Left ventricle myocardium inferior (tissue), 1 donor: ENCODE data around the gene SPHK1. TPM values are rescaled to one million over a fixed set of nuclear protein-coding genes. Genes with fewer than 3 reads are reported as not detected.

Experiments used
- DNase-seq: peaks from one replicate; pipeline ENCODE4 v3.0.0-alpha.2; 2020
- H3K27ac ChIP-seq: fragments of 200-600 bp; replicated peaks from 2 replicates; pipeline ENCODE4 v1.8.0; 2021
- H3K27me3 ChIP-seq: fragments of 200-600 bp; 2 replicates; pipeline ENCODE4 v1.8.0; 2021; ENCODE audit warnings: low read depth
- H3K36me3 ChIP-seq: fragments of 200-600 bp; 2 replicates; pipeline ENCODE4 v1.8.0; 2021
- H3K4me1 ChIP-seq: fragments of 200-600 bp; 2 replicates; pipeline ENCODE4 v1.8.0; 2021
- H3K4me3 ChIP-seq: fragments of 200-600 bp; 2 replicates; pipeline ENCODE4 v1.8.0; 2021; ENCODE audit warnings: mild to moderate bottlenecking, moderate library complexity
- H3K9me3 ChIP-seq: fragments of 200-600 bp; replicated peaks from 2 replicates; pipeline ENCODE4 v1.8.0; 2021
- intact Hi-C: fragments of 100-400 bp; cut with micrococcal nuclease; formaldehyde crosslinking; loops from one replicate; pipeline ENCODE4 v1.11.0; 2022
- total RNA-seq: library from RNA; stranded (reverse); fragmentation: NEBNext Ultra II Directional; extraction: Animal tissue kit (Norgen Biotek cat#: 25700); gene quantifications from one replicate; pipeline ENCODE4 v1.2.1, GENCODE V29; 2021
- TF ChIP-seq, protein P1 (sequence below): fragments of 200-600 bp; IDR thresholded peaks from 2 replicates; pipeline ENCODE4 v1.8.0; 2021; ENCODE audit warnings: antibody characterized with exemption, mild to moderate bottlenecking, borderline replicate concordance
- donor health status: DM: no; HTN: yes; CAD: no; lungs with severe emphysema.

SPHK1 gene
- total RNA-seq, 1 donor from 2014 or later: 2.3 TPM

DNA sequence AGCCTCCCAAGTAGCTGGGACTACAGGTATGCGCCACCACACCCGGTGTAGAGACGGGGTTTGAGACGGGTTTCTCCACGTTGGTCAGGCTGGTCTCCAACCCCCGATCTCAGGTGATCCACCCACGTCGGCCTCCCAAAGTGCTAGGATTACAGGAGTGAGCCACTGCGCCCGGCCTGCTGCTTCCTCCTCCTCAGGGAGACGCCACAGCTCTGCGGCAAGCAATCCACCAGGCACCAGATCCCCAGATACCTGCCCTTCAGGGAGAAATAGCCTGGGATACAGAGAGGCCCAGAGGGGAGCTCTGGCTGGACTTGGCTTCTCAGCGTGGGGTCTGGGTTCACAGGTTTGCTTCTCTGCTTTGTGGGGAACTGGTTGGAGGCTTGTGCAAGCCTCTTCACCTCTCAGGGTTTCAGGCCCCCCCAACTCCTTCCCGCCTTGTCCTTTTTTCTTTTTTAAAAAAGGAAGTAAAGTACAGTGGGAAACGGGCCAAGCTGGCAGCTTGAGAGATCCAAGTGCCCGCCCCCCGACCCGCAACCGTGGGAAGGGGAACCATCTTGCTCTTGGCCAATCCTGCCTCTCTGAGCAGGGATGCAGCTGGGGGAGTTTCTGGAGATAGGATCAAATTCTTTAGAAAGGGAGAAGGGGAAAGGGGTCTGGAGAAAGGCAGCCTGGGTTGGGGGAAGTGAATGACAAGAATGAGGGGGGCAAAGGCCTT lies 2.6 kb upstream of the SPHK1 start:
- TF ChIP-seq, protein P1, sequence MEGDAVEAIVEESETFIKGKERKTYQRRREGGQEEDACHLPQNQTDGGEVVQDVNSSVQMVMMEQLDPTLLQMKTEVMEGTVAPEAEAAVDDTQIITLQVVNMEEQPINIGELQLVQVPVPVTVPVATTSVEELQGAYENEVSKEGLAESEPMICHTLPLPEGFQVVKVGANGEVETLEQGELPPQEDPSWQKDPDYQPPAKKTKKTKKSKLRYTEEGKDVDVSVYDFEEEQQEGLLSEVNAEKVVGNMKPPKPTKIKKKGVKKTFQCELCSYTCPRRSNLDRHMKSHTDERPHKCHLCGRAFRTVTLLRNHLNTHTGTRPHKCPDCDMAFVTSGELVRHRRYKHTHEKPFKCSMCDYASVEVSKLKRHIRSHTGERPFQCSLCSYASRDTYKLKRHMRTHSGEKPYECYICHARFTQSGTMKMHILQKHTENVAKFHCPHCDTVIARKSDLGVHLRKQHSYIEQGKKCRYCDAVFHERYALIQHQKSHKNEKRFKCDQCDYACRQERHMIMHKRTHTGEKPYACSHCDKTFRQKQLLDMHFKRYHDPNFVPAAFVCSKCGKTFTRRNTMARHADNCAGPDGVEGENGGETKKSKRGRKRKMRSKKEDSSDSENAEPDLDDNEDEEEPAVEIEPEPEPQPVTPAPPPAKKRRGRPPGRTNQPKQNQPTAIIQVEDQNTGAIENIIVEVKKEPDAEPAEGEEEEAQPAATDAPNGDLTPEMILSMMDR: no peak
- no peaks in the 10 kb centered on the region for H3K27me3 ChIP-seq
- peak overlapping the region; percentile 75 for H3K4me3 ChIP-seq
- peaks cover 48% of the 10 kb centered on the region for H3K4me1 ChIP-seq
- no peaks in the 10 kb centered on the region for H3K36me3 ChIP-seq
- DNase-seq: no peak
- intact Hi-C loops: no loop called here
- no peaks in the 10 kb centered on the region for H3K9me3 ChIP-seq
- H3K27ac ChIP-seq: no peak overlapping the region

DNA sequence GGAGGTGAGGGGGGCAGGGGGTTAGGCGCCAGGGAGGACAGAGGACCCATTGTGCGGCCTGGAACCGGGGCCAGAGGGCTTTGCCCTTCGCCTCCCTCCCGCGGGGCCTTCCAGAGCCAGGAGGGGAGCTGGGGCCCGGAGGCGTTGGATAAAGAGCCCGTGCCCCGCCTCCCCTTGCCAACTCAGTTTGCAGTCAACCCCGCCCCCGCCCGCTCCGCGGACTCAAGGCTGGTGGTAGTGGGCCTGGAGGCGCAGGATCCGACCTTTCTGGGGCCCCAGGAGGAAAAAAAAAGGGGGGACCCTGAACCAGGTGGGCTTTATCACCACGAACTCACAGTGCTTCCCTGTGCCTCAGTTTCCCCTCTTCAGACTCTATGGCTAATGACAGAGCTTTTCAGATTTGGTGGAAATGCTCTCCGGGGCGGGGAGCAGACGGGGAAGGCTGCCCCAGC lies 2.0 kb upstream of the SPHK1 start:
- Histone ChIP-seq H3K9me3 (no peaks in the 10 kb centered on the region), H3K4me3 (peak overlapping the region; percentile 75), H3K4me1 (peaks cover 43% of the 10 kb centered on the region), H3K27me3 (no peaks in the 10 kb centered on the region), H3K27ac (peak overlapping the region; percentile 89), H3K36me3 (no peaks in the 10 kb centered on the region)
- TF ChIP-seq, protein P1: no peak
- intact Hi-C loops: no loop called here
- DNase-seq: no peak

DNA sequence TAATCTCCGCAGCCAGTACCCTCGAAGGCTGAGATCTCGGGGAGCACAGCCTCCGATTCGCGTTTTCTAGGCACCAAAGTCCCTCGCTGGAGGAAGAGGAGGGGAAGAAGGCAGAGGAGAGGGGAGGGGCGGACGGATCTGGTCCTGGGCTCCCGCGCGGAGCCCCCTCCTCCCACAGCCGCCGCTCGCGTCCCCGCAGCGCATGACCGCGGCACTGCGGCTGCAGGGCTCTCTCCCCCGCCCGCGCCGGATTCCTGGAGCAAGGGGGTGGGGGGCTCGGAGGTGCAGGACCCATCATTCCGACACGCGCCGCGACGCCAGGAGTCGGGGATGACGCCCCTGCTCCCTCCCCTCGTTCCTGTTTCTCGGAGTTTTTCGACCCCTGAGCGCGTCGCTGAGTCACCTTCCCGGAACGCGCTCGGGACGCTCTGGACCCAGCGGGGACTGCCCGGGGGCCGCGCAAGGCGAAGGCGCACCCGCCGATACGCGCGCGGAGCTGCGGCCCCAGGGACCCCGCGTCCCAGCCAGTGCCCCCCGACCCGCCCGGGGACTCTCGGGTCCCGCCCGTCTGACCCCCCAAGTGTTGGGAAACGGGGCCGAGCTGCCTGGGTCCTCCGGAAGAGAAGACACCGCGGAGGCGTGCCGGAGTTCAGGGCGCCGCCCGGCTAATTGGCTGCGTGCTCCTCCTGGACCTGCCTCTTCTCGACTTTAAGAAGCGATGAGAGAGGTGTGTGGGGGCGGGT lies 1.4 kb upstream of the SPHK1 start:
- DNase-seq: peak; percentile 58
- TF ChIP-seq, protein P1: no peak
- Histone ChIP-seq H3K9me3 (no peaks in the 10 kb centered on the region), H3K27ac (peak overlapping the region; percentile 89), H3K4me1 (peaks cover 43% of the 10 kb centered on the region), H3K27me3 (no peaks in the 10 kb centered on the region), H3K36me3 (no peaks in the 10 kb centered on the region), H3K4me3 (peak overlapping the region; percentile 75)
- intact Hi-C loops: no loop called here

DNA sequence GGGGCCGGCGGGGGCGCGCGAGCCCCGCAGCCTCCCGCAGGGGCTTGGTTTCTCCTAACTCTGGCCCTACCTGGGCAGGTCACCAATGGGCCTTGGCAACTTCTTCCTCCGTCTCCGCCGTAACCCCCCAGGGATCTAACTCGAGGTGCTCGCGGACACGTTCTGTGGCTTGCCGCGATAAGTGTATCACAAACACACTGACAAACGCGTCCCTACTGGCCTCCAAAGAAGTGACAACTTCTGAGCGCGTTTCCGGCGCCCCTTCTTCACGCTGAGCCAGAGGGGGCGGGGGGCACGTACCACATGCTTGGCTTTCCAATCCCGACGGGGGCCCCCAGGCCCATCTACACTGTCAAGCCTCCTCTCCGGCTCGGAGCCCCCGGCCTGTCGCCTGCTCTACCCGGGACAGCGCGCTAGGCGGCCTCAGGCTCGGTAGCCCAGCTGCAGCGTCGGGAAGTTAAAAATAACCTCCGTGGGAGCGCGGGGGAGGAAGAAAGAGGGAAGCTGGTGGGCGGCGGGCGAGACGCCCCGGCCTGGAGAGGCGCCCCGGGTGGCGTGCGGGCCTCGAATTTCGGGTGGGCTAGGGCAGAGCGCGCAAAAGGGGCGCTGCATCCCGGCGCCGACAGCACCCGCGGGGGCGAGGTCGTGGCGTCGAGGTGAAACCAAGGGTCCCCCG lies 725 bp upstream of the SPHK1 start:
- H3K27me3 ChIP-seq: no peaks in the 10 kb centered on the region
- DNase-seq: peak; percentile 56
- peak overlapping the region; percentile 89 for H3K27ac ChIP-seq
- H3K4me3 ChIP-seq: peak overlapping the region; percentile 75
- peaks cover 43% of the 10 kb centered on the region for H3K4me1 ChIP-seq
- TF ChIP-seq, protein P1: peak; percentile 57
- intact Hi-C loops: no loop called here
- no peaks in the 10 kb centered on the region for H3K36me3 ChIP-seq
- H3K9me3 ChIP-seq: no peaks in the 10 kb centered on the region

DNA sequence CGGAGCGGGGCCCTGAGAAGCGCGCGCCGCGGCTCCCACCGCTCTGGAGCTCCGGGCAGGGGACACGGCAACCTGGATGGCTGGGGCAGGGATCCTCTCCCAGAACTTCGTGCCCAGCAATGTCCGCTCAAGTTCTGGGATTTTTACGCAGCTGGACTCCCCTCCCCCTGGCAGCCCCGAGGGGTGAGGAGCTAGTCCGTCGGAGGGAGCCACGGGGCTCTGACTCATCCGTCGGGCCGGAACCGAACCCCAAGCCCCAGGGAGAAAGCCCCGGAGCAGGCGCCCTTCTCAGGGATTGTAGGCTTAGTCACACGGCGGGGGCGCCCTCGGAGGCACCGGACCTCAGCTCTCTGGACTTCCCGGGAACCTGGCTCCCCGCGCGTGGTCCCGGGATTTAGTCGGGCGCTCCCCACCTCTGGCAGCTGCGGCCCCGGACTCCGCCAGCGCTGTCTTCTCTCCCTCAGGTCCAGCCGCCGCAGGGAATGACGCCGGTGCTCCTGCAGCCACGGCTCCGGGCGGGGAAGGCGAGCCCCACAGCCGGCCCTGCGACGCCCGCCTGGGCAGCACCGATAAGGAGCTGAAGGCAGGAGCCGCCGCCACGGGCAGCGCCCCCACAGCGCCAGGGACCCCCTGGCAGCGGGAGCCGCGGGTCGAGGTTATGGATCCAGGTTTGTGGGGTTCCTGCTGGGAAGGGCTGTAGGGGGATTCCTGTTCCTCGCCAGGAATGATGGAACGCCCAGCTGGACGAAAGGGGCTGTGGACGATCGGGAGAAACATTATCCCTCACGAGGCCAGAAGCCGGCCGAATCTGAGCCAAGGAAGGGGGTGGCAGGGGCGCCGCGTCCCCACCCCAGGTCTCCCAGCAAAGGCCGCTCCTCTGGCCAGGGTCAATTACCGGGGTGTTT lies 830 bp downstream of the SPHK1 start:
- H3K27ac ChIP-seq: peak overlapping the region; percentile 89
- intact Hi-C loops: no loop called here
- peak overlapping the region; percentile 75 for H3K4me3 ChIP-seq
- H3K4me1 ChIP-seq: peaks cover 59% of the 10 kb centered on the region
- no peaks in the 10 kb centered on the region for H3K27me3 ChIP-seq
- no peaks in the 10 kb centered on the region for H3K36me3 ChIP-seq
- no peaks in the 10 kb centered on the region for H3K9me3 ChIP-seq
- DNase-seq: peak; percentile 41
- TF ChIP-seq, protein P1: no peak
